SKM-1 (cell line): ENCODE measurements around the gene NDST4.

ENCODE experiments used
- DNase-seq: peaks from one replicate; lab custom pipeline; 2025; ENCODE audit not compliant: unreplicated experiment; lab: John Stamatoyannopoulos, UW

Gene NDST4

DNA sequence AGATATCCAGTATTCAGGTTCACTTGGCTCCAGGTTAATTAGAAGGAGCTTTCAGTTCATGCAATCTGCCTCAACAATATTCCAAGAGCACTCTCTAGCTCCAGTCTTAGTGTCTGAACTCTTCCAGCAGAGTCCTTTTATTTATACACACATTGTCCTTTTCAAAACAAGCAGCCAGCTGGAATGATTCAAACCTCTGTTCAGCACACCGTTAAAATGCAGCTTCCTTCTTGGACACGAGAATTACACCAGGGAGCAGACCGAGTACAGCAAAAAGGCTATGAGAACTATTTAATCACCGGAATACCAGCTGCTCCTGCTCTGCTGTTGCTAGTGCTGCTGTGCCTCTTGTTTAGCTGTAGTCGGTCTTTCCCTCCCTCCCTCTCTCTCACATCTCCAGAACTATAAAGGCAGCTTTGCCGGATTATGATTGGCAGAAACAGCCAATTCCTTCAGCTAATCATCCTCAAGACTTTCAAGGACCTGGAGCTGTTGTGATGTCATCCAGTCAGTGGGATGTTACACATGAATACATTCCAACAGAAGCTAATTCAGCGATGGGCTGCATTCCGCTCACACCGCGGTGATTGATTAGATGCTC is at the start of gene NDST4:
Gene NDST4, minus strand, starts transcription at position 115 of the 601 bp plus-strand sequence. CDS start 36,584 bp downstream, outside the sequence.
- no peak for DNase-seq

DNA sequence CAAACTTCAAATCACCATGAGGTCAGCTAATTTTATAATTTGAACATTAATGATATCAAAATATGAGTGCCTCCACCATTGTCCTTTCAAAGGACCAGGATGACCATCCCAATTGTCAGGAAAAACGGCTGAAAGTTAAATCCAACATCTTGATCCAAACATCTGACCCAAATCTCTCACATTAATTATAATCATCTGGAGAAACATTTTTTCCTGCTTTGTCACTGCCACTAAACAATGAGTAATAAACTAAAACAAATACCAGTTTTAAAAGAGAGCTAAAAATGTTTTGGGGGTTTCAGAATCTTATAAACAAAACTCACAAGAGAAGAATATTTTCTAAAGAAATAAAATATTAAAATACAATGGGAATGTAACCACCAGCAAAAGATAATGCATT is 45.7 kb upstream of the NDST4 start:
- no peak for DNase-seq

DNA sequence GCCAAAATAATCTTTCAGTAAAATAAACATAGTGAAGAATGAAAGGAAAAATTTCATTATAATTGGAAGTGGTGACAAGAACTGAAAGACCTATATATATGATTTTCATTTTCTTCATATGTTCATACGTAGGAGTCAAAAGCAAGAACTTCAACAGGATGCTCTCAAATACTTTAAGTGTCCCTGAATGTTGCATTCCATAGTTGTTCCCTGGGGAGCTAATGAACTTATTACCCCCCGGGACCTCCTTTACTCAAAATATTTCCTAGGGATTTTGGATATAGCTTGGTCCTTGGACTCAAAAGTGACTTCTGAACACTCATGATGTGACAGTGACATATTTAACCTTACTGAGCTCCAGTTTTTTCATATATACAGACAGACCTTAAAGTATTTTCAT is 44.9 kb upstream of the NDST4 start:
- DNase-seq: no peak

DNA sequence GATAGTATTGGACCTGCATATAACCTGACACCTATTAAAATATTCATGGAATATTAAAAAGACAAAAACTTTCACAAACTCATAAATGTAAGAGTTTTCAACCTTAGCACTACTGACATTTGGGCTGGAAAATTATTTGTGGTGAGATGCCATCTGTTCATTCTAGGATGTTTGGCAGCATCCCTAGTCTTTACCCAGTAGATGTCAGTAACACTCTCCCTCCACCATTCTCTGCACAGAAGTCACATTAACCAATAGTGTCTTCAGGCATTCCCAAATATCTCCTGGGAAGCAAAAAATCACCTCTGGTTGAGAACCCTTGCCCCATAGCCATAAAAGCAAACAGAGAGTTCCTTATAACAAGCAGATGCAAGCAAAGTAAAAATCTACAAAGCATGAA is 41.4 kb upstream of the NDST4 start:
- DNase-seq: no peak

DNA sequence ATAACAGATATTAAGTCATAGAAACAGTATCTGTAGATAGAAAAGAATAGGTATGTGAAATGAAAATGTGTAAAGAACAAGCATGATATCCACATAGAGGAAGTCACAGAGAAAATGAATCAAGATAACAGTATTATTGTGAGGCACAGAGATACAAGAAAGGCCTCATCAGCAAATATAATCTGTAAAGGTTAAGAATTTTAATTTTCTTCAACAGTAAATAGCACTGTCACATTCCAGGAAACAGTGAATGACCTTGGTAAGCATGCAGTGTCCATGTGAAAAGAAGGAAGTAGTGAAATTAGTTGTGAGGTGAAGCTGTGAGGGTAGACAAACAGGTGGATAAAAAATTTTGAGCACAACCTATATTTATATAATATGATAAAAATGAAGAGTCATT is 39.5 kb upstream of the NDST4 start:
- no peak for DNase-seq

DNA sequence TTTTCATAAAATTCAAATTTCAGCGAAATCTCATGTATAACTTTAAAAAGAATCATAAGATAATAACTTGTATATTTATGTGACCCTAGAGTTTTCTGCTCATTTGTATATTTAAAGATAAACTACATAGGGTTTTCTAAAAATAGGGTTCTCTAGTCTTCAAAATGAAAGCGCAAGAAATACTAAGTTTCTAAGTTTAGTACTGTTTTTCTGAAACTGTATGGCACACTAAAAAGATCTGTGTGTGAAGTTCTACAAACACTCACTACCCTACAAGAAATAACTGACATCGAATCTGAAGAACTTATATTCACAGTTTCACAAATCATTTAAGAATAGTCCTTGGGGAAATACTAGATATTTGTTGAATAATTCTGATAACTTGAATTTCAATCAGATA is 38.7 kb upstream of the NDST4 start:
- no peak for DNase-seq

DNA sequence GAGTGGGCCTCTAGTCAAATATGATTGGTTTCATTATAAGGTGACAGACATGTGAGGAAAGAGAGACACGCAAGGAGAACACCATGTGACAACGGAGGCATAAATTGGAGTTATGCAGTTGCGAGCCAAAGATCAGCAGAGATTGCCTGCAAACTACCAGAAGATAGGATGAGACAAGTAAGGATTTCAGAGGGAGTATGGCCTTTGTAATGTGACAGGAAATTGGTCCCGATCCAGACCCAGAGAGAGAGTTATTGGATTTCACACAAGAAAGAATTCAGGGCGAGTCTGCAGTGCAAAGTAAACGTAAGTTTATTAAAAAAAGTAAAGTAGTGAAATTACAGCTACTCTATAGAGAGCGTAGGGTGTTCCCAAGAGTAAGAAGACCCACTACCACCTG is 35.7 kb upstream of the NDST4 start:
- DNase-seq: no peak

DNA sequence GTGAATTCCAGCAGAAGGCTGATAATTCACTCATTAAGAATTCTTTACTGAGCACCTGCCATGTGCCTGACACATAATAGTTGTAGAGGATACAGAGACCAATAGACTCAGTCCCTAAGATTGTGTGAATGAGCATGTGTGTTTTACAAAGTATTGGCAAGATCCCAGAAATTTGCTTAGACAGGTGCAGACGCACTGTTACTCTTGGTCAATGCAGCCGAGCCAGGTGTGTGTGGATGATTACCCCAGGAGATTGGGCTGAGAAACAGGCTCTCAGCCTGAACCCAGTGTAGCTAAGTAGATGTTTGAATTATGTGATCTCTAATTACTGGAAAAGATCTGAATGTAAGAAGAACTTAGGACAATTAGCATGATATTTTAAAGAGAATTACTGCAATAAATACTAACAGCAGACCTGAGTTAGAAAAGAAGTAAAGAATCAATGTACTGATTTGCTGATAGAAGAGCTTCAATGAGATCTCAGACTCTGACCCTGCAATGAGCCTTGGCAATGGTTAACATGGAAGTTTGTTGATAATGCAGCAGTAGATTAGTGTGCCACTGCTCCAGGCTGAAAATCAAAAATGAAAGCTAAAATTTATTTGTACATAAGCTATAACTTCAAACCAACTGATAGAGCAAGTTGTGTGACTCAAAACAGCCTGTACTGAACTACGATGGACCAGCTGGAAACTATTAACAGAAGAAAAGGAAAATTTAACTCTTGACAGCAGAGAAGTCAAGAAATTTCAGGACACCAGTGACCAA is 32.2 kb upstream of the NDST4 start:
- no peak for DNase-seq

DNA sequence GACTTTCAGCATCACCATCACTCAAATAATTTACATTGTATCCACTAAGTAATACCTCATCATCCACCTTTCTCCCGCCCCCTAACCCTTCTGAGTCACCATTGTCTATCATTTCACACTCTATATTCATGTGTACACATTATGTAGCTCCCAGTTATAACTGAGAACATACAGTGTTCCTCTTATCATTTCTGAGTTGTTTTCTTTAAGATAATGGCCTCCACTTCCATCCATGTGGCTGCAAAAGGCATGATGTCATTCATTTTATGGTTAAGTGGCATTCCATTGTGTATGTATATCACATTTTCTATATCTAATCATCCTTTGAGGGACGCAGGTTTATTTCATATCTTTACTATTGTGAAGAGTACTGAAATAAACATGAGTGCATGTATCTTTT is 14.6 kb upstream of the NDST4 start:
- no peak for DNase-seq

DNA sequence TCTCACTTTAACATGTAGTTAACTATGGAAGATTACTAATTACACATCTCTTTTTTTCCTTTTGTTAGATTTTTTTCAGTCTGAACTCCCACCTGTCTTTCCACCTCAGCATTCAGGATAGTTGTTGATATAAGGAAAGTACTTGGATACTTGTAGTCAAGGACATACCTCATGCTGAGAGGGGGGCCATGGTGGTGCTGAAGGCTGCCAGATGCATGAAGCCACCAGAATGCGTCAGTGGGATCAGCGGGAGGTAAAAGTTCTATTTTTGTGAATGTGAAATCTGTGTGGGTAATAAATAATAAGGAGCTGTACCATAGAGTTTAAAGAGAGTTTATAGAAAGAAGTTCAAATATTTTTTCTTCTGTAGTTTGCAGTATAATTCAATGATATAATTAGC is 13.1 kb upstream of the NDST4 start:
- DNase-seq: no peak

DNA sequence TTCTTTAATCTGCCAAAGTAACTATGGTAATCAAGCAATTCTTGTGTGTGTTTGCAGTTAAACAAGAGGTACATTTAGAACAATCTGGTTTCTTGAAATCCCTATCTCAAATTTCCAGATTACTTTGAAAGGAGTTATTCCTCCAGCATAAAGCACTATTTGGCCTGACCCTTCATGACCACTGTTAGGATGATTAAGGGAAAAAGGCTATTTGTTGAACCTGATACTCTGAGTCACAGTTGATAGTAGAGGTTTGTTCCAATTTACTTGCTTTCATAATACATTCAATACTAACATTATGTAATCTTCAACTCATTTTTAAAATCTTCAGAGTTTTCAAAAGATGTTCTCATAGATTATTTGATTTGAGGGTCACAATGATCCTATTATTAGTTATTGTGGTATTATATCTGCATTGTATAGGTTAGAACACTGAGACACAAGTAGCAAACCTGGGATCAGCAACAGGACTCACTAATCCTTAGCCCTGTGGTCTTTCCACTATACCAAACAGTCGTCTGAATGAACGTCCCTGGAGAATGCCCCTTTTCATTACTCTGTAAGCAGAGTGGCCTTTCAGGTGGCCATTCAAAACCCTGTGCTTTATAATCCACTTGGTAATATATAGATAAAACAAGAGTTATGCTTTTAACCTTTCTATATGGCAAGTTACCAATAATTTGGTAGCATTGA is 8.1 kb upstream of the NDST4 start:
- DNase-seq: no peak

DNA sequence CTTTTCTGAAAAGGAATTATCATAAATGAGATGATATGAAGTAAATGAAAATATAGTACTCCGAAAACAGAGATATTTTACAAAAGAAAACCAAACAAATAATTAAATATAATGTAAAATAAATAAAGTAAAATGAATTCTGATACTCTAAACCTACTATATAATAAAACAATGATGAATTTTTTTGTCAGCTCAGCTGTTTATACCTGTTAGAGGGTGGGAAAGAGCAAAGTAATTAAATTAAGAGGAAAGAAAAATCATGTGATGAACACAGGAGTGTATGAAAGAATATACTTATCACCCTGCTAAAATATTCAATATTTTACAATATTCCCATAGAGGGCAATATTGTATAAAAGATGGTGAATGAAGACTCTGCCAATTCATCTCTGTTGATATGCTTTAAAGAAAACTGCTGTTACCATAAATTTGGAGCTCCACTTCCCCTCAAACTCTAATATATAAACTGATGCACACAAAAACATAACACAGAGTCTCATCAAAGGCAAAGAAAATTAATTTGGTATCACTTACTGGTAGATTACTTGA is 6.5 kb upstream of the NDST4 start:
- no peak for DNase-seq

DNA sequence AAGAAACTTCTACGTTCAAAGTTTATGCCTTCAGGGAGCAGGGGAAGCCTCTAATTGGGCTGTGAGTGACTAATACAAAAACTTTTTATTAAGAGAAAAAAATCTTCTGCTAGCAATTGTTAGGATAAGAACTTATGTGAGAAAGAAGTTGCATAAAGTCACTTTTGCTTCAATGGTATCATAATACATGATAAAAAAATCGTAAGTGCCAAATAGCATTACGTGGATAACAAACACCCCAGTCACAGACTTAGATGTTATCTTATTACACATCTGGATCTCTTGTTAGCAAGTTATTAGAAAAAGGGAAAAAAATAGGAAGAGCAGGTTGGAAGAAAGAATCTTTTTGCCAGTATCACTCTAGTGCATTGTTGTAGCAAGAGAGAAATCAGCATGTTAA is 4.2 kb upstream of the NDST4 start:
- no peak for DNase-seq

DNA sequence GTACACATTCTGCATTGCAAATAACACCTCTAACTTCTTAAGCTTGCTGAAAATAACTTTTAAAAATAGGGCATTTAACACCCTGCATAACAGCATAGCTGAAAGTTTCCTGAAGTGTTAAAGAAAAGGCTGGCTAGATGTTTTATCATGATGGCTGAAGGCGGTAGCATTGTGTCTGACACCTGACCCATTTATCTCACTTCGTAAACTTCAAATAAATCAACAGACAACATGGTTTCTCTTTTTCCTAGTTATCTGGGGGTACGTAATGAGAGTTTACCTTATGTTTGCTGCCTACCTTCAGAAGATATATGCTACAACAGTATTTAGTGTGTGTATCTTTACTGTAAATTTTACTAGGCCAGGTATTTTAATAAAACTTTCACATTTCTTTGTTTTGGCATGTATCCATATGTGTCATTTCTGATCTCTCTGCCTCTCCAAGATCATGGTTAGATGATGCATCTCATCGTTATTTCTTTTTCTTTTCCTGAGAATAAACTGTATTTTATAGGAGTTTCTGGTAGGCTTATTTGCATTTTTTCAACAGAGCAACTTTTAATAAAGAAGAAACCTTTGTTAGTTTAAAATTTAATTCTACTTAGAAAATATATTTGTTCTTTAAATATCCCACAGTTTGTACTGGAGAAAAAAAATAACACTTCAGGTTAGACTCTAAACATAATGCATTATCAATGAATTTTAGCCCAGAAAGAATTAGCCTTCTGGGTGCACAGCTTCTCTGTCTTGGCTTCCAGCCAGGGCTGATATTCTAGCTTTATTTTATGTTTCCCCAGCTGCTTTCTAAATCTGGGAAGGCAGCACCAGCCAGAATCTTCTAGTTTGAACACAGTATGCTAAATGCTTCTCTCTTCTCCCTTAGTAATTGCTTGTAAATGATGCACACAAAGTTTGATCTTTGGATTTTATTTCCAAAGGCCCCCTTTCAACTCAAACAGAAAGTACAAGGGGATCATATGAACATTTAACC is 2.9 kb downstream of the NDST4 start:
- DNase-seq: no peak

DNA sequence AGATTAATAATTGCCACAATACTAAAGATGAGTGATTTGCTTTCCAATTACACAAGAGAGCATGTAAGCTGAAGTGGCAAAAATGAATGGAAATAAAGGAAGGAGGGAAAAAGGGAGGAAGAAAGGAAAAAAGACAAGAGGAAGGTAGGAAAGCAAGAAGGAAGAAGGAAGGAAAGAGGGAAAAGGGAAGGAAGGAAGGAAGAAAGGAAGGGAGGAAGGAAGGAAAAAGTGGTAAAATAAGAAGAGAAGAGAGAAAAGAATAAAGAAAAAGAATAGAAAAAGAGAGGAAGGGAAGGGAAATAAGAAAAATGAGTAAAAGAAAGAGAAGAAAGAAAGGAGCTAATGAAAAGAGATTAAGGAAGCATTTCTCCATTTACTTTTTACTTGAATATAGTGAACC is 4.6 kb downstream of the NDST4 start:
- no peak for DNase-seq

DNA sequence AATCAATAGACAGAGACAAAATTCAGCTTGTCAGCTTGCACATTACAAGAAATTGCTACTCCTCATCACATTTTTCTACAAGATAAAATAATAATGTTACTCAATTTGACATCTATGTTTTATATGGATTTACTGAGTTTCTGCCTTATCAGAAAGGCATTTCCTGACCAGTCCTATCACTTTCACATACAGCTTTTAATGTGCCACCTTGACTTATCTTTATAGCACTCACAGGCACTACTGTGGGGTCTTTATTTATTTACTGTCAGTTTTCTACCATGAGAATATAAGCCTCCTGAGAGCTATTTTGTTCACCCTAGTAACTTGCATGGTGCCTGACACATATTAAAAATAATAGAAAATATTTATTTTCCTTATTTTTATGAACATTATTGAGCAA is 6.0 kb downstream of the NDST4 start:
- DNase-seq: no peak

DNA sequence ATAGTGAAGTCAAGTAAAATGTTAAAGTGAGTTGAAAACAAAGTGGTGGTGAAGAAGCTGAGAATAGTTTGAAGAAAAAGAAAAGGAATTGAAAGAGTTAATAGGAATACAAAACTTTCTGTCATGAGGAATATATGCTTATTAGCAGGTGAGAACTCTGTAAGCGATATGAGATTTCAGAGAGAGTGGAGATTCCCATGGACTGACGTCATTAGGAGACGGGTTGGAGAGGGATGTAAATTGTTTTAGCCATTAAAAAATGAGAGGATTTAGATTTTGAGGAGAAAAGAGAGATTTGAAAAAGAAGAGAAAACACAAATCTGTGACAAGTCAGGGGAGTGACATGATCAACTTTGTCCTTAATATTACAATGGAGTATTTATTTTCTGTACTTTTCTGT is 11.7 kb downstream of the NDST4 start:
- no peak for DNase-seq

DNA sequence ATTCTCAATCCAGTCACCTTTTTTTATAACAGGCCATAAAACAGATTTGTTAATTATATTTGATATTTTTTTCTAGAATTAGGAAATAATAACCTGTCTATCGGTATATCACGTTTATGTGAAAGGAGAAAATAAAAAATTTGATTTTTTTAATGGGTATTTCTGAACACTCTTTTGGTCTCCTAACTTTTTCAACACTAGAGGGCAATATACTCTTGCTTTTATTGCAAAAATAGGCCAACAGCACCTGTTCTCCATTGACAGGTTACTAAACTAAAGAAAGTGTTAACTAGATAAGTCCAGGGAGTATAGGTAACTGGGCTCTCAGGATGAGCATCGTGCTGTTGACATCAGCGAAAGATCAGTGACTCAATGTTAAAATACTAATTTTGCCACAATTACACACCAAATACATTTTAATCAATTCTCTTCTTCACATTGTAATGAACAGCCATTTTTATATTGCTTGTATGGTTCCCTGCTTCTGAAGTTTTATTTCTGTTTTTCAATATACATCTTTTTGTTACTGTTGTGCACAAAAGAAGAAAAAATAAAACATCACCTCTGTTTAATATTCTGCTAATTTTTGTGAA is 22.8 kb downstream of the NDST4 start:
- DNase-seq: no peak

DNA sequence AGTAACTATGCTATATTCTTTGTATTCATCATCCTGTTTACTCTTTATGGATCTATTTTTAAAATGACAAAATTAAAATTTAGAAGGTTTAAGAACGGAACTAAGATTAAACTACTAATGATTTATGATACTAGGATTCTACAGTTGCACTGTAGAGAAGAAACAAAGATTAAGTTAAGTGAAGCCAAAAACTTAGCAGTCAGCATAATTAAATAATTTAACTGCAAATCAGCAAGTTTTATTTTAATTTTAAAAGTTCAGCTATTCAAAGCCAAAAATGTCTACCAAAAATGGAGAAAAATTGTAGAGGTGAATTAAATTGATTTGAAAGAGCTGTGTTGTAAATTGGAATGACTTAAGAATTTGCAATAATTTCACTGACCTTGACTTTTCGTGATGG is 30.8 kb downstream of the NDST4 start:
- DNase-seq: no peak

DNA sequence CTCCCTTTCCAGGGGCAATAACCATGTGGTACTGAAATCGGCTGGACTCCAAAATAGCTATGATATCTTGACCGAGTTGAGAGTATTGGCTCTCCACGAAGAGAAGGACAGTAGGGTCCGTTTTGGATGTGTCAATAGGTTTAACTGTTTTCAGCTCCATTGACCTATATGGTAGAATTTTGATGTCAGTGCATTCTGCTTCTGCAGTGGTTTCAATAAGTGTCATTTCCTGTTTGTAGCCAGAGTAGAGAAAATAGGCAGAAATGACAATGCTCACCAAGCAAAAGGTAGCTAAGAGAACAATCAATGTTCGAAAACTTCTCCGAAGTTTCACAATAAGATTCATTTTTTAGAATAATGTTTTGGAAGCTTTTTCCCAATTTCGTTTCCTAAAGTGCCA is 36.7 kb downstream of the NDST4 start:
- no peak for DNase-seq

DNA sequence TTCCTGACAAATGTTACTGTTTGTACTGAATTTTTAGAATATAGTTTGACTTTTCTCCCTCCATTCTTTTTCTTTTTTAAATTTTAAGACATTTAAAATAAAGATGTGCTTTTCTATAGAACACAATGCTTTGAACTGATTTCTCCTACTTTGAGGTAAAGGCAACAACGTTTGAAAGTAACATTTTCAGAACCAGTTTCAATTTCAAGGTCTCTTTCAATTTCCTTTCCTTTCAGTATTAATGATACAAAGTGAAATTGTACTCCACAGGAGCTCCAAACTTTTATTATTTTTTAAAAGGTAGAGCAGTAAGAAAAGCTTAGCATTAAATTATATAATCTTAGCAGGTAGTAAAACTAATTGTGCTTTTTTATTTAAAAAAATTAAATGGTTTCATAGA is 54.9 kb downstream of the NDST4 start:
- DNase-seq: no peak
